GM12864 (cell line): ENCODE results near the gene KRTAP1-1.
"Not testable (repeated sequence)": the region's sequence is repeated elsewhere in the genome, so short reads cannot be mapped to it uniquely, and the experiment has no call there.

Experiments
- DNase-seq: peaks from one replicate; pipeline ENCODE4 v3.0.0-alpha.2; 2011; ENCODE audit warnings: low read depth
- H3K4me3 ChIP-seq: 2 replicates; pipeline ENCODE4 v1.5.1; 2011; ENCODE audit warnings: mild to moderate bottlenecking, low read depth, low read length, control low read depth
- TF ChIP-seq, protein P1 (sequence below): IDR thresholded peaks from 2 replicates; pipeline ENCODE4 v1.5.1; 2011; ENCODE audit warnings: low read depth, mild to moderate bottlenecking, moderate library complexity, low read length, control low read depth, inconsistent platforms; ENCODE audit errors: missing control alignments

KRTAP1-1 gene

DNA sequence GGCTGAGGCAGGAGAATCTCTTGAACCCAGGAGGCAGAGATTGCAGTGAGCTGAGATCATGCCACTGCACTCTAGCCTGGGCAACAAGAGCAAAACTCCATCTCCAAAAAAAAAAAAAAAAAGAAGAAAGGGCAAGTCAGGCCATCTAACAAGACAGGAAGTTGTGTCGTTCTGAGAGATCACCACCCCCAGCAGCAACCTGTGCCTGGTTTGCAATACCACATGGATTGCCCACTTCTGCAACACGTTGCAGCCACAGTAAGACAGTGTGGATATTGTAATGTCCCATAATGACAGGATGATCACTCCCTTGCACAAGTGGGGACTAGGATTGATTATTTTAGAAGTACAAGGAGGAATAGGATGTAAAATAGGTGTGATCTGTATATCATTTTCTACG, 27.8 kb upstream of the KRTAP1-1 start:
- TF ChIP-seq, protein P1, sequence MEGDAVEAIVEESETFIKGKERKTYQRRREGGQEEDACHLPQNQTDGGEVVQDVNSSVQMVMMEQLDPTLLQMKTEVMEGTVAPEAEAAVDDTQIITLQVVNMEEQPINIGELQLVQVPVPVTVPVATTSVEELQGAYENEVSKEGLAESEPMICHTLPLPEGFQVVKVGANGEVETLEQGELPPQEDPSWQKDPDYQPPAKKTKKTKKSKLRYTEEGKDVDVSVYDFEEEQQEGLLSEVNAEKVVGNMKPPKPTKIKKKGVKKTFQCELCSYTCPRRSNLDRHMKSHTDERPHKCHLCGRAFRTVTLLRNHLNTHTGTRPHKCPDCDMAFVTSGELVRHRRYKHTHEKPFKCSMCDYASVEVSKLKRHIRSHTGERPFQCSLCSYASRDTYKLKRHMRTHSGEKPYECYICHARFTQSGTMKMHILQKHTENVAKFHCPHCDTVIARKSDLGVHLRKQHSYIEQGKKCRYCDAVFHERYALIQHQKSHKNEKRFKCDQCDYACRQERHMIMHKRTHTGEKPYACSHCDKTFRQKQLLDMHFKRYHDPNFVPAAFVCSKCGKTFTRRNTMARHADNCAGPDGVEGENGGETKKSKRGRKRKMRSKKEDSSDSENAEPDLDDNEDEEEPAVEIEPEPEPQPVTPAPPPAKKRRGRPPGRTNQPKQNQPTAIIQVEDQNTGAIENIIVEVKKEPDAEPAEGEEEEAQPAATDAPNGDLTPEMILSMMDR = no peak
- no peak for DNase-seq

DNA sequence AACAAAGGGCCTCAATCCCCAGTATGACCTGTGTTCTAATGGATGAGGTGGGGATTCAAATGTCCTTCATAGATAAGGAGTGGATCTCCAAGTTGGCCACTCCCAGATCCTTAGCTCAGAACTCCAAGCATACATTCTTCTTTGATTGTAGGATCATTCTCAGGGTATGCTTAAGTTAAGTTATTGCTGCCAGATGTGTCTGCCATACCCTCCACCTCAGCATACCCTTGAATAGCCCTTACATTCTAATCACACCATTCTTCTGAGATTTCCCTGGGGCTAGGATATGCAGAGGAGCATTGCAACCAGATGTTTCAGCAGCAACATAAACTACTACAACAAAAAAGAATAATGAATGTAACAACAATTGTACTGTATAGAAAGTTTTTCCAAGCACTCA, 26.0 kb upstream of the KRTAP1-1 start:
- TF ChIP-seq, protein P1 = no peak
- DNase-seq = no peak
- no peak overlapping the region for H3K4me3 ChIP-seq

More for the DNA sequence above, 27.8 kb upstream of the KRTAP1-1 start:
- H3K4me3 ChIP-seq = no peak overlapping the region

- no peak for DNase-seq
- TF ChIP-seq, protein P1 = no peak
- no peak within 1 kb of the TSS for H3K4me3 ChIP-seq
These were observed 24.8 kb upstream of the KRTAP1-1 start, which contains the start of gene KRTAP2-4 for GRCh38 chr17:41065829-41066624. KRTAP2-4 (minus strand) TSS chr17:41065879; CDS start chr17:41065845, 34 bp downstream.

GRCh38 chr17:41065016-41065689, 23.9 kb upstream of the KRTAP1-1 start:
- not testable (repeated sequence) for DNase-seq, H3K4me3 ChIP-seq

DNA sequence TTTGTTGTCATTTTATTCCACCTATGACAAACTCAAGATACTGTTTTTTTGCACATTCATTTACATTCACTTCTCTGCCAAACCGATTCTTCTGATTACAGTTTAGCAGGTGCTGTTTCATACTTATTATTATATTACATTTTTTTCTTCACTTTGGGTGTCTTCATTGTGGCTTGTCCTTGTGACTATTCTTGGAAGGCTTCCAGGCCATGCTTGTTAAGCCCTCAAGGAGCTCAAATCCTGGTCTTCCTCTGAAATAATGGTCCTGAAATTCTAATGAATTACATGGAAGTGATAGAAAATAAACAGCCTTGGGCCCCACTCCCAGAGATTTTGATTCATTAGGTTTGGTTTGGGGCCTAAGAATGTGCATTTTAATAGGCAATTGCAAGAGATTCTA, 23.1 kb upstream of the KRTAP1-1 start:
- H3K4me3 ChIP-seq = no peak overlapping the region
- DNase-seq = no peak
- TF ChIP-seq, protein P1 = no peak

DNA sequence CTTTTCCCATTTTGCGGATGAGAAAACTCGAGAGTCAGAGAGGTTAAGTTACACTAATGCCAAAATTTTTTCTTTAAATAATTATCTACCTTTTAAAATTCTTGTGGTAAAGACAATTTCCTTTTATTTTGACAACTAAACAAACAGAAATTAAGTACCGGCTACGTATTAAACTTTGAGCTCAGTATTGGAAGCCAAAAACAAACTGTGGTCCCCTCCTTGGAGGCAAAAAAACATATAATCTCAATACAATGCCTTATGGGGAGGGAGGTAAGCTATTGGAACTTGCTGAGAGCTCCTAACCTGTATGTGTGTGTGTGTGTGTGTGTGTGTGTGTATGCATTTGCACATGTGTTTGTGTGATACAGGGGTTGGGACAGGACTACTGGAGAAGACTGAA, 22.2 kb upstream of the KRTAP1-1 start:
- no peak for DNase-seq
- TF ChIP-seq, protein P1 = no peak

GRCh38 chr17:41061964-41062363, 20.7 kb upstream of the KRTAP1-1 start:
- TF ChIP-seq, protein P1 = no peak
- H3K4me3 ChIP-seq = no peak overlapping the region
- no peak for DNase-seq

More for the DNA sequence above, 22.2 kb upstream of the KRTAP1-1 start:
- H3K4me3 ChIP-seq = no peak overlapping the region
